GM12878 (cell line): ENCODE data around the gene EIF5A. TPM values are rescaled to one million over a fixed set of nuclear protein-coding genes. Genes with fewer than 3 reads are reported as not detected.

ENCODE experiments used
- ATAC-seq: fragments of 200-7000 bp; cut with Tn5 transposase; 3 replicates; pipeline ENCODE4 v1.9.1; 2020; ENCODE audit warnings: mild to moderate bottlenecking, moderate library complexity
- BruUV-seq: library from RNA; stranded (reverse); fragments of 400-500 nt; replicated peaks from 2 replicates; lab custom pipeline; 2021; lab: Mats Ljungman, UMichigan
- CTCF ChIA-PET: fragments of 300-600 bp; sonication (Branson Sonifier 250); formaldehyde crosslinking; extraction: SDS; loops from one replicate; lab custom pipeline; 2021; ENCODE audit warnings: inconsistent platforms; lab: Yijun Ruan, JAX
- POLR2A ChIA-PET: fragments of 350-600 bp; formaldehyde crosslinking; extraction: SDS; loops from one replicate; lab custom pipeline; 2021; ENCODE audit warnings: inconsistent platforms; lab: Charles Lee
- RAD21 ChIA-PET: fragments of 300-600 bp; sonication (Branson Sonifier 250); formaldehyde crosslinking; loops from one replicate; lab custom pipeline; 2023; ENCODE audit warnings: antibody characterized with exemption; ENCODE audit not compliant: unreplicated experiment; lab: Charles Lee
- SMC1A ChIA-PET: fragments of 300-600 bp; sonication (Branson Sonifier 250); formaldehyde crosslinking; loops from one replicate; lab custom pipeline; 2023; ENCODE audit not compliant: unreplicated experiment, uncharacterized antibody; lab: Charles Lee
- DNase-seq: peaks from one replicate; pipeline ENCODE4 v3.0.0-alpha.2; 2011; ENCODE audit warnings: low read depth, low spot score
- FAIRE-seq: peaks from 3 replicates; lab custom pipeline; 2011; peaks lifted over from hg19 to GRCh38; lab: Jason Lieb, UNC
- H2AFZ ChIP-seq: 2 replicates; pipeline ENCODE4 v1.6.0; 2011; ENCODE audit warnings: low read depth, low read length, control low read depth; ENCODE audit not compliant: control insufficient read depth
- H3K27ac ChIP-seq: 2 replicates; pipeline ENCODE4 v1.5.1; 2011; ENCODE audit warnings: control low read depth; ENCODE audit not compliant: control insufficient read depth, insufficient read depth
- H3K27me3 ChIP-seq, 2 experiments: replicated peaks in 1 of 2; 2 replicates each; pipeline versions ENCODE4 v1.6.0 to v1.6.1; 2011; ENCODE audit warnings: low read length in 1 of 2; ENCODE audit not compliant: control insufficient read depth in 2 of 2, insufficient read depth in 2 of 2
- H3K36me3 ChIP-seq, 2 experiments: 2 replicates each; pipeline ENCODE4 v1.5.1; 2011; ENCODE audit warnings: low read length in 1 of 2; ENCODE audit not compliant: control insufficient read depth in 2 of 2, insufficient read depth in 2 of 2
- H3K4me1 ChIP-seq: 2 replicates; pipeline ENCODE4 v1.6.1; 2011; ENCODE audit warnings: mild to moderate bottlenecking, low read length, moderate library complexity, mixed read lengths; ENCODE audit not compliant: control insufficient read depth, insufficient read depth
- H3K4me2 ChIP-seq: 2 replicates; pipeline ENCODE4 v1.6.0; 2011; ENCODE audit warnings: control low read depth; ENCODE audit not compliant: control insufficient read depth, insufficient read depth
- H3K4me3 ChIP-seq: fragments of 200-600 bp; sonication (generic); 2 replicates; pipeline ENCODE4 v1.5.1; 2016
- H3K79me2 ChIP-seq: 2 replicates; pipeline ENCODE4 v1.6.0; 2011; ENCODE audit warnings: low read length; ENCODE audit not compliant: control insufficient read depth, insufficient read depth
- H3K9ac ChIP-seq: 2 replicates; pipeline ENCODE4 v1.8.0; 2011; ENCODE audit warnings: low read length, control low read depth, mixed read lengths; ENCODE audit not compliant: control insufficient read depth, insufficient read depth
- H3K9me3 ChIP-seq: replicated peaks from 3 replicates; pipeline ENCODE4 v1.5.1; 2011; ENCODE audit warnings: mild to moderate bottlenecking, low read length; ENCODE audit not compliant: control insufficient read depth, insufficient read depth
- H4K20me1 ChIP-seq: 2 replicates; pipeline ENCODE4 v1.6.0; 2011; ENCODE audit not compliant: control insufficient read depth, insufficient read depth
- POLR2A ChIP-seq: IDR thresholded peaks from 2 replicates; pipeline ENCODE4 v1.6.1; 2011; ENCODE audit warnings: low read depth, mild to moderate bottlenecking, low read length
- POLR2AphosphoS5 ChIP-seq: IDR thresholded peaks from 2 replicates; pipeline ENCODE4 v1.6.1; 2011; ENCODE audit warnings: mild to moderate bottlenecking, low read length, inconsistent platforms
- SMAD5 ChIP-seq: IDR thresholded peaks from 2 replicates; pipeline ENCODE4 v1.6.1; 2016; ENCODE audit warnings: antibody characterized with exemption, low read depth
- TARDBP ChIP-seq: IDR thresholded peaks from 2 replicates; pipeline ENCODE4 v1.6.1; 2016; ENCODE audit warnings: borderline replicate concordance
- TBL1XR1 ChIP-seq: IDR thresholded peaks from 2 replicates; pipeline ENCODE4 v1.6.1; 2012; ENCODE audit warnings: low read depth, low read length, improper control_type of control experiment
- TCF7 ChIP-seq: IDR thresholded peaks from 2 replicates; pipeline ENCODE4 v1.6.1; 2014; ENCODE audit warnings: antibody characterized with exemption, borderline replicate concordance
- WGBS: methylation state at CpG from one replicate; pipeline ENCODE4 v1.1.6; 2016; ENCODE audit warnings: low lambda C conversion rate; ENCODE audit not compliant: insufficient replicate concordance, insufficient coverage; ENCODE audit errors: missing lambda C conversion rate; 5-methylcytosine and 5-hydroxymethylcytosine counted together
- in situ Hi-C: fragments of 300-500 bp; cut with MboI; formaldehyde crosslinking; loops from 9 replicates; pipeline ENCODE4 v1.14.3; 2018; ENCODE audit warnings: mixed read lengths
- intact Hi-C: fragments of 100-400 bp; cut with micrococcal nuclease; formaldehyde crosslinking; loops from one replicate; pipeline ENCODE4 v1.14.2; 2022; ENCODE audit not compliant: unreplicated experiment
- polyA plus RNA-seq, 11 experiments: library from polyadenylated mRNA; depleted of rRNA in 4 of 11; unstranded in 6 of 11; stranded (reverse) in 5 of 11; fragments of >200 nt; fragmentation: Nextera tagmentation in 4 of 11; fragmentation: Illumina TruSeq in 1 of 11; extraction: Ambion mirVana in 4 of 11; extraction: Trizol in 1 of 11; gene quantifications; 1 replicate in 1 of 11; 2 replicates in 10 of 11; pipeline versions ENCODE4 v1.2.1 to v1.2.3, GENCODE V29; 2011 to 2016; ENCODE audit warnings: inconsistent platforms in 2 of 11, missing spikeins in 2 of 11, low read depth in 1 of 11
- total RNA-seq, 4 experiments: library from RNA; depleted of rRNA in 3 of 4; stranded (reverse); fragments of >200 nt in 3 of 4; fragmentation: Illumina TruSeq in 1 of 4; extraction: Trizol in 1 of 4; gene quantifications; 2 replicates each; pipeline versions ENCODE4 v1.2.1 to v1.2.3, GENCODE V29; 2013 to 2021

EIF5A gene
- total and polyA plus RNA-seq, 10 of the 15 experiments (the other 5 are each of a cell fraction or from before 2014, with no cell fraction given): 26.5 to 1,792 (median 944) TPM

DNA sequence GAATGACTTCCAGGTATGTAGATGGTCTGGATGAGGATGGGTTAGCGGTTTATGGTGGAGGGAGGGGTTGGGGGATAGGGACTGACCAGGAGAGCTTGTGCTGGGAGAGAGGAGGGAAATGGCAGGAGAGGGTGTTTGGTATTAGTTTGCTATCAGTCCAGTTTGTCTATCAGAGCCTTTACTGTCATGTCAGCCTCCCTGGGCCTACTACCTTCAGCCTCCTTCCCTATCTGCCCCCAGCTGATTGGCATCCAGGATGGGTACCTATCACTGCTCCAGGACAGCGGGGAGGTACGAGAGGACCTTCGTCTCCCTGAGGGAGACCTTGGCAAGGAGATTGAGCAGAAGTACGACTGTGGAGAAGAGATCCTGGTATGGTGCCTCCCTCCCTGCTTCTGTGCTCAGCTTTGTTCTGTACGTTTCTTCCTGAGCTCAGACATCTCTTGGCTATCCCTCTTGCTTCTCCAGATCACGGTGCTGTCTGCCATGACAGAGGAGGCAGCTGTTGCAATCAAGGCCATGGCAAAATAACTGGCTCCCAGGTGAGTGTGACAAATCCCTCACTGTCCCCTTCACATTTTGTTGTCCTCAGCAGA, 3.8 kb downstream of the EIF5A start:
- Histone ChIP-seq H3K27me3 (no peaks in the 10 kb centered on the region), H3K4me3 (peak overlapping the region; percentile 99; the same call in 1 of the 2 replicates), H3K36me3 (peaks cover 25 to 35% of the 10 kb centered on the region in 2 experiments), H3K4me2 (peak overlapping the region; percentile 93), H3K4me1 (peaks cover 24% of the 10 kb centered on the region), H2AFZ (no peak overlapping the region), H3K27ac (no peak overlapping the region), H3K79me2 (peaks cover 59% of the 10 kb centered on the region), H3K9me3 (no peaks in the 10 kb centered on the region), H4K20me1 (peaks cover 21% of the 10 kb centered on the region), H3K9ac (no peak overlapping the region; the same call in 1 of the 2 replicates)
- ChIA-PET CTCF (interaction anchor here (0.9 to 2.1 kb wide), 3 partner anchors 9 to 25 kb away, joined by 3 to 6 read pairs (median 3); partner anchors contain the start of gene ACAP1), RAD21 (no interaction called here), POLR2A (interaction anchor here (1.5 to 2.6 kb wide), 3 partner anchors 15 to 26 kb away, joined by 3 to 13 read pairs (median 8); partner anchors contain the start of gene ACAP1), SMC1A (no interaction called here)
- in situ Hi-C loops: no loop called here
- intact Hi-C loops: no loop called here
- WGBS: 73% methylated on average over 7 of the region's 7 CpGs
- BruUV-seq: TSS peak; percentile 64
- FAIRE-seq (no peak), DNase-seq (no peak), ATAC-seq (no peak)
- TF ChIP-seq TCF7 (no peak), POLR2AphosphoS5 (peak; percentile 67; the same call in 1 of the 2 replicates)

DNA sequence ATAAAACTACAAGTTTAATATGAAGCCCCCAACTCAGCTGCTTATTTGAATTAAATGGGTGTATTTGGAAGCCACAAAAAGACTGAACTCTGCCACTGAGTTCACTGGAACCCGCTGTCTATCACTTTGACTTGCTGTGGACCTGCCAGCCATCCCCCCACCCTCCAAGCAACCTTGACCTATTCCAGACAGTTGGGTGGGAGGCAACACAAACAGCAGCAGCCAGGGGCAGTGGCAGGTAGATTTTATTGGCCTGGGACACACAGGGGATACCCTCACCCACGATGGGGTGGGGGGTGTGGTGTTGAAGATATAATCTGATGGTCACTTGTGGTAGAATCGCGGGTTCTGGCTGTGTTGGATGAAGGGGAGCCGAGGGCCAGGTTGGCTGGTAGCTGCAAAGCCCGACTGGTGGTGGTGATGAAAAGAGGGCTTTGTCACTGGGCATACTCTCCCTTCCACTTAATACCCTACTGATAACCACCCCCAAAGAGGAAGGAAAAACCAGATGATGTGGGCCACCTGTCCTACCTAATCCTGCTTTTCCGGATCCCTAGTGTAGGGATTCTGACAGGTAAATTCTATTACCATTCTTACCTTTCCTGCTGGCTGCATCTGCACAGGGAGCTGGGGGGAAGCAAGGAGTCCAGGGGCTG, 5.1 kb downstream of the EIF5A start:
- H3K27me3 ChIP-seq: no peaks in the 10 kb centered on the region
- SMC1A ChIA-PET: interaction anchor here (1.0 kb wide), 1 partner anchor 13 kb away, joined by 3 read pairs; no protein-coding TSS in a partner anchor
- peaks cover 21% of the 10 kb centered on the region for H4K20me1 ChIP-seq
- no peak overlapping the region for H3K4me3 ChIP-seq
- 71% methylated on average over 7 of the region's 7 CpGs for WGBS
- H3K9me3 ChIP-seq: no peaks in the 10 kb centered on the region
- in situ Hi-C loops: no loop called here
- ATAC-seq: no peak
- H3K27ac ChIP-seq: no peak overlapping the region
- H3K79me2 ChIP-seq: peaks cover 58% of the 10 kb centered on the region
- no peak for DNase-seq
- POLR2A ChIA-PET: interaction anchor here (0.6 to 2.6 kb wide), 4 partner anchors 17 to 196 kb away, joined by 3 to 13 read pairs (median 4); partner anchors contain the start of genes ACAP1 and NEURL4
- H3K9ac ChIP-seq: no peak overlapping the region
- peak overlapping the region; percentile 54; the same call in 1 of the 2 replicates for H3K4me2 ChIP-seq
- FAIRE-seq: no peak
- RAD21 ChIA-PET: no interaction called here
- H3K36me3 ChIP-seq: peaks cover 27 to 35% of the 10 kb centered on the region in 2 experiments
- no TSS peak for BruUV-seq
- H2AFZ ChIP-seq: no peak overlapping the region
- peaks cover 24% of the 10 kb centered on the region for H3K4me1 ChIP-seq
- intact Hi-C loops: no loop called here
- CTCF ChIA-PET: interaction anchor here (0.7 to 1.2 kb wide), 3 partner anchors 16 to 267 kb away, joined by 3 read pairs; no protein-coding TSS in a partner anchor
- no peak for TF ChIP-seq TARDBP
- TF ChIP-seq TBL1XR1: no peak
- TF ChIP-seq SMAD5: peak; percentile 17; the same call in 1 of the 2 replicates
- peak; percentile 31 for TF ChIP-seq POLR2A
